Measurements from ENCODE around the gene CPEB1.

Gene CPEB1

DNA sequence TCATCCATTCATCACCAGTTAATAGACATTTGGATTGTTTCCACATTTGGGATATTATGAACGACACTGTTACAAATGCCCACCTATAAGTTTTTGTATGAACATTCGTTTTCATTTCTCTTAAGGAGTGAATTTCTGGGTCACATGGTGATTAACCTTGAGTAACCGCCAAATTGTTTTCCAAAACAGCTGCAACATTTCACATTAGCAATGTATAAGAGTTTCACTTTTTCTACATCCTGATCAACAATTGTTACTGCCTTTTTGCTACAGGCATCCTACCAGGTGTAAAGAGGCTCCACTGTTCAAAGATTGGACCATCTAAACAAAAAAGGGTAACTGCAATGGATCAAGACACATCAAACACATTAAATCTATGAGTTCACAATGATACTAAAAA, 52.0 kb downstream of the CPEB1 start:
- no peak for DNase-seq (ENCODE audit: low spot score)

DNA sequence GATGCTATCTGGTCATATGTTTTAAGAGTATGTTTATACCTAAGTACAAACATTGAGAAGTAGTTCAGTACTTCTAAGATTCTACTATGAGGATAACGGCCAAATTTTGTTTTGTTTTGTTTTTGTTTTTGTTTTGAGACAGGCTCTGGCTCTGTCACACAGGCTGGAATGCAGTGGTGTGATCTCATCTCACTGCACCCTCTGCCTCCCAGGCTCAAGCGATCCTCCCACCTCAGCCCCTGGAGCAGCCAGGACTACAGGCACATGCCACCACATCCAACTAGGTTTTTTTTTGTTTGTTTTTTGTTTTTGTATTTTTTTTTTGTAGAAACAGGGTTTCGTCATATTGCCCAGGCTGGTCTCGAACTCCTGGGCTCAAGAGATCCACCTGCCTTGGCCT, 59.4 kb downstream of the CPEB1 start:
- DNase-seq (ENCODE audit: low spot score) = no peak

DNA sequence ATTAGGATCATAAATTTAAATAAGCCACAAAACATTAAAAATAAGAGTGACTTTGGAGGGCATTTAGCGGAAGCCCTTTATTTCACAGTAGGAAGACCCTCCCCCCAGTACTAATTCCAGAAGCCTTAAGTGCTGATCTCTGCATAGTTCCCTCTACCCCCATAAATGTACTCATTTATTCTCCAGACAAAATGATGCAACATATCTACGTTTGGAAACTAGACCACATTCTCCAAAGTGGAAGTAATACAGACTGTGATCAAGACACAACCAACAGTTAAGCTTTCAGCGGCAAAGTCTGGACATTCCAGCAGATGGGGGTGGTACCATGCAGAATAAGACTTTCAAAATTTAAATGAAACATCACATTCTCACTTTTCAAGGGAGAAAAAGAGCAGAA, 62.1 kb downstream of the CPEB1 start:
- no peak for DNase-seq (ENCODE audit: low spot score)

- DNase-seq (ENCODE audit: low spot score) = no peak
Observed at GRCh38 chr15:82580713-82581112, 66.5 kb downstream of the CPEB1 start.

GRCh38 chr15:82575335-82575734, 71.8 kb downstream of the CPEB1 start:
- no peak for DNase-seq (ENCODE audit: low spot score)

- no peak for DNase-seq (ENCODE audit: low spot score)
Observed at GRCh38 chr15:82572986-82573385, 74.2 kb downstream of the CPEB1 start.

- no peak for DNase-seq (ENCODE audit: low spot score)
Observed at GRCh38 chr15:82572311-82572710, 74.9 kb downstream of the CPEB1 start.

GRCh38 chr15:82571722-82572222, 75.4 kb downstream of the CPEB1 start:
- DNase-seq (ENCODE audit: low spot score) = no peak

DNA sequence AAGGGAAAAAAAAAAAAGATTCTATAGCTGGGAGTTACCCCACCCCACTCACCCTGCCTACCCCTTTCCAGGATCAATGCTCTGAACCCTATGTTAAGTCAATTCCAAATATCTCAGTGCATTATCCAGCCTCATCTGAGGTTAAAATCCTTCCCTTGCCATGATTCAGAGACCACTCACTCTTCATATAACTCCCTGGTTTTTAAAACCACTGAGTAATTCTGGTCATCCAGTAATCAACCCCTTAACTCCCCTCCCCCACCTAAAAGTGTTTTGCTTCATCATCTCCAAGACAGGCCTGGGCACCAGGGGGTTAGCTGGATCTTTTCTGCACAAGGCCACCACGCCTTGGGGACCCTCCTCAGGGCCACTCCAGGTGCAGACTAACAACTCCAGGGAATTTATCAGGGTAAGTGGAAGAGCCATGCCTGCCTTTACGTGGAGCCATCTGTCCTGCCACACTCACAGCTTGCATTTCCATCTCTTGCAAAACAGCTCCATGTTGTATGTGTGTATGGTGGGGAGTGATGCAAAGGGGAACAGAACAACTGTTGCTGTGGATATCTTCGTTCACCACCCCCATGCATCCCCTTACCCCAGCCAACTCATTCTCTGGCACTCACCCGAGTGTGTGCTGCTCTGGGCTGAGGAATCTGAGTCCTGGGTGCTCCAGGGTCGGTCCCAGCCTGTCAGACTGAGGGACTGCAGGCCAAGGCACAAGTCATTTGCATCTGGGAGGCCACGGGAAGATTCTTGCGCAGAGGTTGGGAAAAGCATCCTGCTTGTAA, 76.2 kb downstream of the CPEB1 start:
- DNase-seq (ENCODE audit: low spot score) = no peak

DNA sequence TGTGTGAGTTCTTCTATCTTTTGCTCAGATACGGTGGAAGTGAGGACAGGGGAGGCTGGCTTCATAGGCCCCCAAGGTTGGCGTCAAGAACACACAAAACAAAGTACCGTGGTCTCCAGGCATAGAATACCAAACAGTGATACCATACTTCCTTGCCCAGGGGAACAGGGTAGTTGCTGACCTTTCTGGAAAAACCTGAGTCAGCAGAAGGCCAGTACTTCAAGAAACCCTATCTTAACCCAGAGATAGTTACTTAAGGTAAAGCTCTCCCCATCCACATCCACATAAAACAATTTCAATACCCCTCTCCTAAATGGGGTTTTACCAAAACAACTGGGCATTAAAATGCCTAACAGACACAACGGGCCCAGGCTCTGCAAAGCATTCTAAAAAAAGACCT, 77.3 kb downstream of the CPEB1 start:
- no peak for DNase-seq (ENCODE audit: low spot score)

DNA sequence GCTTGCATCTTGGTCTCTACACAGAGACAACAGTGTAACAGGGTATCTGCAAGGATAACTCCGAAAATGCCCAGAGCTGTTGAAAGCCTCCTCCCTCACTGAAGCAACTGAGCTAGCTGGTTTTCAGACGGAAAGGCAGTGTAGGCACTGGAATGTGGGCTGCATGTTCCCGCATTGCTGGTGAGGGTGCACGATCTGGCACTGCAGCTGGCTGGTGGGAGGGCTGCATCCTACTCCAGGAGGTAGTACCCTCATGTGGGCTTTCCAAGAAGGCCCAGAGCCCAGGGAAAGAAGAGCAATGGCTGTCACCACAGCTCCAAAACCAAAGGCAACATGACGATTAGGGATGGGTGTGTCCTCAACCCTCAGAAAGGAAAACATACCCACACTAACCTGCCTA, 78.2 kb downstream of the CPEB1 start:
- no peak for DNase-seq (ENCODE audit: low spot score)

GRCh38 chr15:82567661-82568060, 79.5 kb downstream of the CPEB1 start:
- DNase-seq (ENCODE audit: low spot score) = no peak

- no peak for DNase-seq (ENCODE audit: low spot score)
Observed at GRCh38 chr15:82566690-82567089, 80.5 kb downstream of the CPEB1 start.

- no peak for DNase-seq (ENCODE audit: low spot score)
Observed at GRCh38 chr15:82558502-82558901, 88.7 kb downstream of the CPEB1 start.

DNA sequence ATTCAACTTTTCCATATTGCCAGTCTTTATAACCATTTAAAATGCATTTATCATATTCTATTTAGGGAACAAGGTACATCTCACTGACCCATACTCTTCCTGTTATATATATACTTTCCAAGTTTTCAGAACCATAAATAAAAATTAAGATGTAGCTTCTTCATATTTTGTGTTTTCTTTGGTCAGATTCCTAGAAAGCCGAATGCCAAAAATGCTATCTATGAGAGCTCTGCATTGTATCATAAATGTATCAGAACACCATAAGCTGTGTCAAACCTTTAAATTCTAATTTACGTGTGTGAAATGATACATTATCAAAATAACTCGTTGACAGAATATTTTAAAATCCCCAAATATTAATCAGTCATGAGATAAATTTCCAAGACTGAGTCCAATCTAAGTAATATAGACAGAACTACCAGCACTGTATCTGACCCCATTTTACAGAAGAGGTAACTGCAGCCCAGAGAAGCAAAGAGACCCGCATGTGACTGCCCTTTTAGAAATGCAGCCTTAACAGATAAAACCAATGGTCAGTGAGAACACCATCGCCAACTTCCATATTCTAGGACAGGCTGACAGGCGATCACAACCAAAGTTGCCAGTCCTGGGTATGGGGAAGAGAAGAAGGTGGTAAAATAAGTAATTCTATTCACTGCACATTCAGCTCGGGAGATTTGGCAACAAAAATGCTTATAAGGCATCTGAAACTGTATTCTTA, 90.7 kb downstream of the CPEB1 start:
- DNase-seq (ENCODE audit: low spot score) = no peak

- DNase-seq (ENCODE audit: low spot score) = no peak
Observed at GRCh38 chr15:82554849-82555248, 92.3 kb downstream of the CPEB1 start.

DNA sequence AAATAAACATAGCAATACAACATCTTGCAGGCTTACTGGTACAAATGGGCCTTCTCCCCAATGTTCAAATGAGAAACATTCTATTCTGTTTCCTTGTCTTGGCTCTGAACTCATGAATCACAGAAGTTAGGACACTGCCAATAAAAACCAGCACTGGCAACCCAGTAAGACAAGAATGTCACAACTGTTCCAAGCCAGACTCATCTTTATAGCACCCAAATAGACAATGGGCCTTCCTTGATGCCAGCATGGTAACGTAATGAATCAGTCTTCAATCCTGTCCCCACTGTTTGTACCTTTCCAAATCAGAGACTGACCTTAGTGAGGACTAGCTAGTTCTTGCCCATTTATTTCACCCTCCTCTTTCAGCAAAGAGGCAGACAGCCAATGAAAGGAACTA, 92.8 kb downstream of the CPEB1 start:
- DNase-seq (ENCODE audit: low spot score) = peak; percentile 24

GRCh38 chr15:82553846-82554245, 93.3 kb downstream of the CPEB1 start:
- DNase-seq (ENCODE audit: low spot score) = no peak

DNA sequence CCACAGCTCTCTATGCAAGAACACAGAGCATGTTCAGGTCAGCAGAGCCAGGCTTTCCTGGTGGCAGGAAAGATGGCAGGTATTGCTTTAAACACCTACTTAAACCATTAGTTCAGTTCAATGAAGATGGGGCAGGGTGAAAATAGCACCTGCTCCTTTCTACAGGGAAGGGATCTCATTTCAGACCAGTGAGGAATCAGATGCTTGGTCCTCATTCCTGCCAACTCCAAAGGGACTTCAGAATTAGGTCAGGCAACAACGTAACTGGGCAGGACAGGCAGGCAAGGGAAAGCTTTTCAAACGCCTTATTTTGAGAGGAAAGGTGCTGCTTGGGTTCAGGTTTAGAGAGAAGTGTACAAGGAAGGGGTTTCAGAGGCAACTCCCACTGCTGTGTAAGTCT, 94.3 kb downstream of the CPEB1 start:
- DNase-seq (ENCODE audit: low spot score) = no peak

DNA sequence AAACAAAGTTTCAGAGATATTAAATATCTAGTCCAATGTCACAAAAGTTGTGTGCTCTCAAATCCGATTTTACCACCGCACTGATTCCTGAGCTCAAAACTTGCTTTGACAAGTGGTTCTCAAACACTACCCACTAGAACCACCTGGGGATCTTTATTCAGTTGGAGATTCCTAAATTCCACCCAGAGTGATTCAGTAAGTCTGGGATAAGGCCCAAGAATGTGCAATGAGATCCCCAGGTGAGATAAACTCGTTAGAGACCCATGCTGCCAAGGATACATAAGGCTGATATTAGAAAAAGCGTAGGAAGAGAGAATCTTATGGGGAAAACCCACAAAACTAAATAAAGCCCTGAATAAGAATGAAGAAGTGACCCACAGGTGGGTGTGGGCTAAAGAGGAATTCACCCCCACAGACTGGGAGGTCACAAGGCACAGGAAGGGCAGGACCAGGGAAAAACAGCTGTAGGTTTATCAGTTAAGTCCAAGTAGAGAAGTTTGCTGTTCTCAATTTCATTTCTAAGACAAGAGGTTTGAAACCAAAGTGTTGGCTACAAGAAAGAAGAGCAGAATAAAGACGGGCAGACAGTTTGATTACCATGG, 95.4 kb downstream of the CPEB1 start:
- DNase-seq (ENCODE audit: low spot score) = peak; percentile 38

DNA sequence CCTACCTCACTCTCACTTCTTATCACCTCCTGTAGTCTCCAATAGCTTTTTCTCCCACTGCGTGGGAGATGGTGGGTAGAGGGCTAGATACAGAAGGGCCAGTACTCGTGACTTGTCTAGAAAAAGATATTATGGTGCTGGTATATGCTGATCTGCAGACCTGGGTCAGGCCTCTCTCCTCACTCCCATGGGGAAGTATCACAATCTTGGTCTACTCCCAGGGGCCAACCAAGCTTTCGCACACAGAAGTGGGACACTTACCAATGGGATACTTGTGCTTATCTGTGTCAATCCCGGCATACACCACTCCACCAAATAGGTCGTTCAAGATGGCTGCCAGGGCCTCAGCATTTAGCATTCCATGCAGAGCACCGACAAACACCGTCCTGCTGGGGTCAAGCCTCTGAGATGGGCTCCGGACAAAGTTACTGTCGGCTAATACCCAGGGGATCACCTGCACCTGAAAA, 97.9 kb downstream of the CPEB1 start:
- no peak for DNase-seq (ENCODE audit: low spot score)

DNA sequence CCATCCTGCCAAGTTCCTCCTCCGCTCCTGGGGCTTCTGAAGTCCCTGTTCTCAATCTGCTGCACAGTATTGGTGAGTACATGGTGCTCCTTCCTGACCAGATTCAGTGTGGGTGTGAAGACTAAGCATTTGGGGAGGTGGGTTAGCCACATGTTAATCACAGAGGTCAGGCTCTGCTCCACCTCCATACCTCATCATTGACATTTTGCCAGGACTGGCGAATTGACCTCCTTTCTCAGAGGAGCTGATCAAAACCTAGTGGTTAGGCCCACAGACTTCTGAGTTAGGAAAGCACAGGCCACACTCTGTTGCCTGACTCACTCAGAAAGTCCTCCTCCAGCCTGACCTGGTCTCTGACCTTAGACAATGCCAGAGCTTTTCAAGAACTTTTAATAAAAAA, 98.5 kb downstream of the CPEB1 start:
- no peak for DNase-seq (ENCODE audit: low spot score)

DNA sequence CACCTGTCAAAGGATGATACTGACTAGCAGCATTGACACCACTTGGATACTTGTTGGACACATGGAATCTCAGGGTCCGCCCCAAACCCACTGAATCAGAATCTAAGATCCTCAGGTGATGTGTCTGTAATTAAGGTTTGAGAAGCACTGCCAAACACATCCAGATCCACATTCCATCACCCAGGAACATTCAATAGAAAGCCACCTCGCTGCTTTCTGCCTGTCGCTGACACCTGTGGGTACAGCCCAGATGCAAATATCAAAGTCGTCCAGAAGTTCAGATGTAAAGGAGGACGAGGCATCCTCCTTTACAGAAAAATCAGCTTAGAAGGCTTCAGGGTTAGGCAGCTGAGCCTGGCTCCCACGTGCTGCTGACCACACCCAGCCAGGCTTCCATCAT, 101.7 kb downstream of the CPEB1 start:
- no peak for DNase-seq (ENCODE audit: low spot score)
